GM23248 (cell line): ENCODE results near the gene PDZD7. TPM values are rescaled to one million over a fixed set of nuclear protein-coding genes. Genes with fewer than 3 reads are reported as not detected.

Experiments
- DNase-seq: peaks from one replicate; pipeline ENCODE4 v3.0.0-alpha.2; 2015
- H2AFZ ChIP-seq: fragments of 200-600 bp; sonication (generic); 2 replicates; pipeline ENCODE4 v1.6.1; 2016; ENCODE audit warnings: antibody characterized with exemption
- H3F3A ChIP-seq: fragments of 200-600 bp; sonication (generic); 2 replicates; pipeline ENCODE4 v1.6.1; 2016; ENCODE audit warnings: mild to moderate bottlenecking, antibody characterized with exemption, mixed run types; ENCODE audit not compliant: insufficient read depth
- H3K27ac ChIP-seq: fragments of 200-600 bp; sonication (generic); 2 replicates; pipeline ENCODE4 v1.5.1; 2016; ENCODE audit warnings: mild to moderate bottlenecking
- H3K27me3 ChIP-seq: fragments of 200-600 bp; sonication (generic); replicated peaks from 2 replicates; pipeline ENCODE4 v1.6.1; 2016; ENCODE audit warnings: mild to moderate bottlenecking; ENCODE audit not compliant: insufficient read depth
- H3K36me3 ChIP-seq: fragments of 200-600 bp; sonication (generic); 2 replicates; pipeline ENCODE4 v1.6.1; 2016; ENCODE audit warnings: low read depth, mild to moderate bottlenecking
- H3K4me1 ChIP-seq: fragments of 200-600 bp; sonication (generic); 2 replicates; pipeline ENCODE4 v1.6.1; 2016; ENCODE audit warnings: mild to moderate bottlenecking; ENCODE audit not compliant: insufficient read depth
- H3K4me2 ChIP-seq: fragments of 200-600 bp; sonication (generic); one replicate; pipeline ENCODE4 v1.6.1; 2016; ENCODE audit warnings: mild to moderate bottlenecking; ENCODE audit not compliant: unreplicated experiment
- H3K4me3 ChIP-seq: fragments of 200-600 bp; sonication (generic); 2 replicates; pipeline ENCODE4 v1.5.1; 2016; ENCODE audit warnings: mild to moderate bottlenecking
- H3K79me2 ChIP-seq: fragments of 200-600 bp; sonication (generic); 2 replicates; pipeline ENCODE4 v1.6.1; 2016; ENCODE audit warnings: mild to moderate bottlenecking; ENCODE audit not compliant: insufficient read depth
- H3K9ac ChIP-seq: fragments of 200-600 bp; sonication (generic); 2 replicates; pipeline ENCODE4 v1.6.1; 2016; ENCODE audit warnings: mild to moderate bottlenecking
- H3K9me2 ChIP-seq: fragments of 200-600 bp; sonication (generic); 2 replicates; pipeline ENCODE4 v1.6.1; 2016; ENCODE audit warnings: mixed run types, mild to moderate bottlenecking, moderate library complexity; ENCODE audit not compliant: insufficient read depth
- H3K9me3 ChIP-seq: fragments of 200-600 bp; sonication (generic); one replicate; pipeline ENCODE4 v1.6.1; 2017; ENCODE audit warnings: low read depth
- H4K20me1 ChIP-seq: fragments of 200-600 bp; sonication (generic); 2 replicates; pipeline ENCODE4 v1.6.0; 2016; ENCODE audit not compliant: insufficient read depth
- EZH2 ChIP-seq: fragments of 200-600 bp; sonication (generic); IDR thresholded peaks from 2 replicates; pipeline ENCODE4 v1.6.1; 2018; ENCODE audit warnings: antibody characterized with exemption, mild to moderate bottlenecking; ENCODE audit not compliant: insufficient read depth, poor library complexity, severe bottlenecking
- EZH2phosphoT487 ChIP-seq: fragments of 200-600 bp; sonication (generic); IDR thresholded peaks from 2 replicates; pipeline ENCODE4 v1.6.1; 2018; ENCODE audit warnings: antibody characterized with exemption, moderate library complexity, mild to moderate bottlenecking, low read depth; ENCODE audit not compliant: insufficient read depth
- WGBS, 2 experiments: methylation state at CpG; one replicate each; pipeline ENCODE4 v1.1.6; 2015 to 2017; ENCODE audit warnings: low lambda C conversion rate in 2 of 2, low coverage in 1 of 2; ENCODE audit errors: missing lambda C conversion rate in 2 of 2; 5-methylcytosine and 5-hydroxymethylcytosine counted together
- in situ Hi-C: fragments of 300-500 bp; cut with MboI; formaldehyde crosslinking; loops from 2 replicates; pipeline ENCODE4 v1.15.0; 2020
- polyA plus RNA-seq: library from polyadenylated mRNA; unstranded; fragments of >200 nt; fragmentation: Nextera tagmentation; extraction: Ambion mirVana; gene quantifications from 2 replicates; pipeline ENCODE4 v1.2.1, GENCODE V29; 2016
- total RNA-seq: library from RNA; depleted of rRNA; stranded (reverse); fragments of >200 nt; shearing (Covaris generic); gene quantifications from 2 replicates; pipeline ENCODE4 v1.2.3, GENCODE V29; 2014

PDZD7 gene
- total and polyA plus RNA-seq, 2 experiments from 2014 or later, result 0.54 to 1.1 TPM

GRCh38 chr10:100981178-100981772, 49.7 kb downstream of the PDZD7 start:
- H3K27me3 ChIP-seq, result no peaks in the 10 kb centered on the region
- H2AFZ ChIP-seq, result no peak overlapping the region
- H4K20me1 ChIP-seq, result no peaks in the 10 kb centered on the region
- no peaks in the 10 kb centered on the region for H3F3A ChIP-seq
- H3K9ac ChIP-seq, result no peak overlapping the region
- no peak overlapping the region for H3K27ac ChIP-seq
- in situ Hi-C loops, result no loop called here
- H3K36me3 ChIP-seq, result no peaks in the 10 kb centered on the region
- H3K4me2 ChIP-seq, result no peak overlapping the region
- H3K9me3 ChIP-seq, result no peaks in the 10 kb centered on the region
- peaks cover 12% of the 10 kb centered on the region for H3K79me2 ChIP-seq
- peaks cover 7% of the 10 kb centered on the region; the same call in 1 of the 2 replicates for H3K4me1 ChIP-seq
- no peak overlapping the region for H3K4me3 ChIP-seq
- no peak for DNase-seq
- WGBS, 2 experiments, result 86 to 91% methylated on average over 5 of the region's 5 CpGs
- H3K9me2 ChIP-seq, result no peaks in the 10 kb centered on the region
- TF ChIP-seq EZH2phosphoT487 (no peak), EZH2 (no peak)

GRCh38 chr10:100980711-100981110, 50.2 kb downstream of the PDZD7 start:
- TF ChIP-seq EZH2phosphoT487, result no peak
- no peak for TF ChIP-seq EZH2
- 0 out of 2 replicates have a peak, but pooled peaks cover 3% of the 10 kb centered on the region for H3K4me1 ChIP-seq
- H3F3A ChIP-seq, result no peaks in the 10 kb centered on the region
- no peak overlapping the region for H3K9ac ChIP-seq
- H2AFZ ChIP-seq, result no peak overlapping the region
- no peak overlapping the region for H3K4me3 ChIP-seq
- H3K4me2 ChIP-seq, result no peak overlapping the region
- H3K79me2 ChIP-seq, result peaks cover 6% of the 10 kb centered on the region
- DNase-seq, result no peak
- 90% methylated on average over 7 of the region's 7 CpGs for WGBS, 2 experiments
- H3K27me3 ChIP-seq, result no peaks in the 10 kb centered on the region
- H3K36me3 ChIP-seq, result no peaks in the 10 kb centered on the region
- H3K9me3 ChIP-seq, result no peaks in the 10 kb centered on the region
- H3K27ac ChIP-seq, result no peak overlapping the region
- in situ Hi-C loops, result no loop called here
- no peaks in the 10 kb centered on the region for H3K9me2 ChIP-seq
- no peaks in the 10 kb centered on the region for H4K20me1 ChIP-seq

- H3K4me2 ChIP-seq, result no peak overlapping the region
- 78 to 87% methylated on average over 2 of the region's 2 CpGs for WGBS, 2 experiments
- H3K79me2 ChIP-seq, result peaks cover 2% of the 10 kb centered on the region; the same call in 1 of the 2 replicates
- H4K20me1 ChIP-seq, result no peaks in the 10 kb centered on the region
- H3F3A ChIP-seq, result no peaks in the 10 kb centered on the region
- no peaks in the 10 kb centered on the region for H3K9me2 ChIP-seq
- H3K27ac ChIP-seq, result no peak overlapping the region
- in situ Hi-C loops, result no loop called here
- H3K36me3 ChIP-seq, result no peaks in the 10 kb centered on the region
- H3K27me3 ChIP-seq, result no peaks in the 10 kb centered on the region
- H3K9me3 ChIP-seq, result no peaks in the 10 kb centered on the region
- H3K4me1 ChIP-seq, result no peaks in the 10 kb centered on the region
- no peak overlapping the region for H2AFZ ChIP-seq
- no peak for DNase-seq
- TF ChIP-seq EZH2 (no peak), EZH2phosphoT487 (no peak)
- no peak overlapping the region for H3K9ac ChIP-seq
- H3K4me3 ChIP-seq, result no peak overlapping the region
Measured at GRCh38 chr10:100980311-100980710, 50.6 kb downstream of the PDZD7 start.

- Histone ChIP-seq H3K79me2 (no peaks in the 10 kb centered on the region), H4K20me1 (no peaks in the 10 kb centered on the region), H3K4me3 (no peak overlapping the region), H3K9me2 (no peaks in the 10 kb centered on the region), H3K4me1 (no peaks in the 10 kb centered on the region), H2AFZ (no peak overlapping the region), H3K36me3 (no peaks in the 10 kb centered on the region), H3K27me3 (no peaks in the 10 kb centered on the region), H3K9me3 (no peaks in the 10 kb centered on the region), H3K4me2 (no peak overlapping the region), H3K9ac (no peak overlapping the region), H3F3A (no peaks in the 10 kb centered on the region), H3K27ac (no peak overlapping the region)
- WGBS, 2 experiments, result 87 to 91% methylated on average over 16 of the region's 16 CpGs
- no peak for DNase-seq
- TF ChIP-seq EZH2phosphoT487 (no peak), EZH2 (no peak)
- in situ Hi-C loops, result no loop called here
Measured at GRCh38 chr10:100979791-100980272, 51.1 kb downstream of the PDZD7 start.

GRCh38 chr10:100978901-100979195, 52.1 kb downstream of the PDZD7 start:
- Histone ChIP-seq H2AFZ (no peak overlapping the region), H3K36me3 (no peaks in the 10 kb centered on the region), H3K27ac (no peak overlapping the region), H3K9ac (no peak overlapping the region), H3K4me3 (no peak overlapping the region), H3K27me3 (no peaks in the 10 kb centered on the region), H4K20me1 (no peaks in the 10 kb centered on the region), H3K9me3 (no peaks in the 10 kb centered on the region), H3K4me2 (no peak overlapping the region), H3K4me1 (no peaks in the 10 kb centered on the region), H3K9me2 (no peaks in the 10 kb centered on the region), H3K79me2 (no peaks in the 10 kb centered on the region), H3F3A (no peaks in the 10 kb centered on the region)
- TF ChIP-seq EZH2phosphoT487, result no peak
- no peak for TF ChIP-seq EZH2
- 64 to 78% methylated on average over 9 to 10 of the region's 10 CpGs for WGBS, 2 experiments
- in situ Hi-C loops, result no loop called here
- no peak for DNase-seq
